Measurements from ENCODE around the gene ABHD14A. TPM values are rescaled to one million over a fixed set of nuclear protein-coding genes. Genes with fewer than 3 reads are reported as not detected.
A peak's percentile ranks its signal among the peaks of the same experiment; 100 is the strongest.

Gene ABHD14A
- total RNA-seq, 1 donor from 2014 or later: 5.4 TPM

- DNase-seq: no peak
Measured at GRCh38 chr3:51997172-51997571, 22.3 kb downstream of the ABHD14A start.

GRCh38 chr3:51997935-51998596 is 23.2 kb downstream of the ABHD14A start:
- peak; percentile 39 for DNase-seq

GRCh38 chr3:51998774-51999173 is 23.9 kb downstream of the ABHD14A start:
- no peak for DNase-seq

GRCh38 chr3:51999846-52000245 is 25.0 kb downstream of the ABHD14A start:
- DNase-seq: no peak

- DNase-seq: peak; percentile 86
Measured at GRCh38 chr3:52001443-52001974, 26.6 kb downstream of the ABHD14A start.

GRCh38 chr3:52002748-52003147 is 27.9 kb downstream of the ABHD14A start:
- no peak for DNase-seq

- peak; percentile 61 for DNase-seq
Measured at GRCh38 chr3:52004163-52004787, 29.4 kb downstream of the ABHD14A start.

- DNase-seq: no peak
Measured at GRCh38 chr3:52004906-52005395, 30.1 kb downstream of the ABHD14A start.

GRCh38 chr3:52005571-52005986 is 30.7 kb downstream of the ABHD14A start:
- peak; percentile 76 for DNase-seq

GRCh38 chr3:52006017-52006819 is 31.4 kb downstream of the ABHD14A start:
- DNase-seq: no peak

- no peak for DNase-seq
Measured at GRCh38 chr3:52006820-52007133, 31.9 kb downstream of the ABHD14A start.

- no peak for DNase-seq
Measured at GRCh38 chr3:52007291-52007690, 32.4 kb downstream of the ABHD14A start.

- DNase-seq: no peak
Measured at GRCh38 chr3:52010431-52010830, 35.6 kb downstream of the ABHD14A start.

GRCh38 chr3:52012699-52013098 is 37.8 kb downstream of the ABHD14A start:
- DNase-seq: peak; percentile 44

- DNase-seq: no peak
Measured at GRCh38 chr3:52013802-52014598, 39.1 kb downstream of the ABHD14A start.

- DNase-seq: peak; percentile 36
Measured at GRCh38 chr3:52014613-52015012, 39.7 kb downstream of the ABHD14A start.

- DNase-seq: no peak
Measured at GRCh38 chr3:52015438-52016228, 40.8 kb downstream of the ABHD14A start.

GRCh38 chr3:52017586-52017985 is 42.7 kb downstream of the ABHD14A start:
- no peak for DNase-seq

- DNase-seq: no peak
Measured at GRCh38 chr3:52018319-52019000, 43.6 kb downstream of the ABHD14A start.

- no peak for DNase-seq
Measured at GRCh38 chr3:52019352-52020080, 44.7 kb downstream of the ABHD14A start.

Measured in dermis blood vessel endothelial cell (primary cell).